ENCODE data around the gene RAC3. TPM values are rescaled to one million over a fixed set of nuclear protein-coding genes. Genes with fewer than 3 reads are reported as not detected.

Gene RAC3
- polyA plus RNA-seq, 2 of the 4 experiments (the other 2 are of a cell fraction): 9.9 to 21.0 TPM

- no peak for TF ChIP-seq ATOH8 (CRISPR knock-in tag; IDR thresholded peaks at IDR 0.05; ENCODE audit: low read depth)
Observed at GRCh38 chr17:82022310-82022980, 9.0 kb upstream of the RAC3 start, which contains the start of gene CENPX (continued).

GRCh38 chr17:82022981-82023446, 8.5 kb upstream of the RAC3 start, which contains the start of gene LRRC45:
LRRC45 (plus strand) TSS chr17:82023305; CDS start chr17:82023644, 339 bp downstream.
- TF ChIP-seq MYC (IDR thresholded peaks at IDR 0.05; ENCODE audit: borderline replicate concordance, low read length): peak; percentile 12; the same call in 1 of the 2 replicates
- no peak for TF ChIP-seq TP53 (CRISPR knock-in tag; IDR thresholded peaks at IDR 0.05)
- TF ChIP-seq REST (IDR thresholded peaks at IDR 0.05): peak; percentile 40; the same call in 1 of the 2 replicates
- TF ChIP-seq E2F6 (IDR thresholded peaks at IDR 0.05; ENCODE audit: borderline replicate concordance, low read depth): 0 out of 2 replicates have a peak, but pooled peaks have one; percentile 54
- TF ChIP-seq USF2 (IDR thresholded peaks at IDR 0.05): peak; percentile 38; the same call in 1 of the 2 replicates
- peak; percentile 18; the same call in 1 of the 2 replicates for TF ChIP-seq RFX5 (IDR thresholded peaks at IDR 0.05)
- no peak for TF ChIP-seq ESRRA (IDR thresholded peaks at IDR 0.05; ENCODE audit: borderline replicate concordance, low read length)

GRCh38 chr17:82023447-82024241, 7.8 kb upstream of the RAC3 start:
- no peak for FAIRE-seq
- Histone ChIP-seq H3K4me1 (peaks cover 33% of the 10 kb centered on the region), H3K4me2 (peak overlapping the region; percentile 93), H3K4me3 (peak overlapping the region; percentile 66), H3K27ac (peak overlapping the region; percentile 77 to 86), H3K9me3 (no peaks in the 10 kb centered on the region)
- ChIA-PET POLR2A (interaction anchor here (0.9 to 3.9 kb wide), 9 partner anchors 9 to 96 kb away, joined by 3 to 38 read pairs (median 4); partner anchors contain the start of genes DCXR, FASN and MAFG), CTCF (interaction anchor here (0.7 to 33.2 kb wide), 9 partner anchors 14 to 135 kb away, joined by 3 to 794 read pairs (median 52); partner anchors contain the start of genes ASPSCR1, DCXR, MYADML2 and NOTUM)
- TF ChIP-seq HEYL (CRISPR knock-in tag; IDR thresholded peaks at IDR 0.05) (no peak), CBX8 (IDR thresholded peaks at IDR 0.05) (no peak), RNF2 (IDR thresholded peaks at IDR 0.05; ENCODE audit: borderline replicate concordance, low read depth) (peak; percentile 76; the same call in 1 of the 2 replicates), PHF8 (IDR thresholded peaks at IDR 0.05; ENCODE audit: borderline replicate concordance, low read depth) (peak; percentile 26; the same call in 1 of the 2 replicates), EP300 (IDR thresholded peaks at IDR 0.05) (no peak), CEBPB (IDR thresholded peaks at IDR 0.05) (no peak), FOXS1 (CRISPR knock-in tag; IDR thresholded peaks at IDR 0.05) (no peak), HES2 (IDR thresholded peaks at IDR 0.05) (no peak)
- 44% methylated on average over 20 of the region's 55 CpGs for WGBS (ENCODE audit: missing lambda C conversion rate)
- ATAC-seq: peak; percentile 5 to 14; a peak in 5 of 6 replicates
- peak in 1 of 2 experiments; percentile 39 for DNase-seq (ENCODE audit: low read depth in 1 of 2, low spot score in 1 of 2)

More at GRCh38 chr17:82022981-82023446, 8.5 kb upstream of the RAC3 start, which contains the start of gene LRRC45:
- Histone ChIP-seq H3K4me2 (peak within 1 kb of the TSS; percentile 93), H3K9me3 (no peaks in the 10 kb centered on the region), H3K4me3 (peak within 1 kb of the TSS; percentile 77), H3K4me1 (peaks cover 39% of the 10 kb centered on the region), H3K27ac (peak within 1 kb of the TSS; percentile 80 to 92)
- 0% methylated on average over 9 of the region's 42 CpGs for WGBS (ENCODE audit: missing lambda C conversion rate)
- FAIRE-seq: peak; percentile 88
- POLR2A ChIA-PET: interaction anchor here (0.6 to 3.9 kb wide), 12 partner anchors 10 to 142 kb away, joined by 3 to 38 read pairs (median 4); partner anchors contain the start of genes DCXR, FASN and MAFG
- DNase-seq (ENCODE audit: low read depth in 1 of 2, low spot score in 1 of 2): peak; percentile 99 to 100
- ATAC-seq: peak; percentile 67 to 89
- CTCF ChIA-PET: interaction anchor here (0.7 to 33.2 kb wide), 15 partner anchors 10 to 154 kb away, joined by 3 to 794 read pairs (median 32); partner anchors contain the start of genes ASPSCR1, DCXR, MAFG and MYADML2

Measured in A549 (cell line).